CD14-positive monocyte (primary cell): Measurements from ENCODE around the gene STUM. TPM values are rescaled to one million over a fixed set of nuclear protein-coding genes. Genes with fewer than 3 reads are reported as not detected.

Experiments used
- DNase-seq, 3 donors: peaks; one replicate each; pipeline ENCODE4 v3.0.0-alpha.2; 2011 to 2022
- H2AFZ ChIP-seq: 2 replicates; pipeline ENCODE4 v1.6.0; 2012; ENCODE audit warnings: mild to moderate bottlenecking, low read depth, low read length, inconsistent platforms; ENCODE audit not compliant: insufficient read depth, poor library complexity, severe bottlenecking
- H3K27ac ChIP-seq, 2 donors: 1 replicate in 1 of 2; 2 replicates in 1 of 2; pipeline ENCODE4 v1.5.1; 2012 to 2013; ENCODE audit warnings: low read length in 2 of 2, control low read depth in 1 of 2, inconsistent platforms in 1 of 2, low read depth in 1 of 2, mild to moderate bottlenecking in 1 of 2
- H3K27me3 ChIP-seq, 2 donors: one replicate each; pipeline versions ENCODE4 v1.6.0 to v1.6.1; 2011 to 2013; ENCODE audit warnings: low read length in 2 of 2; ENCODE audit not compliant: control insufficient read depth in 2 of 2, insufficient read depth in 2 of 2
- H3K36me3 ChIP-seq, 2 donors: replicated peaks in 1 of 2; 1 replicate in 1 of 2; 2 replicates in 1 of 2; pipeline versions ENCODE4 v1.5.1 to v1.6.1; 2012 to 2013; ENCODE audit warnings: low read length in 2 of 2, control low read depth in 1 of 2, inconsistent platforms in 1 of 2, mild to moderate bottlenecking in 1 of 2; ENCODE audit not compliant: insufficient read depth in 2 of 2, control insufficient read depth in 1 of 2
- H3K4me1 ChIP-seq, 2 donors: 1 replicate in 1 of 2; 2 replicates in 1 of 2; pipeline versions ENCODE4 v1.5.1 to v1.6.1; 2012 to 2013; ENCODE audit warnings: low read length in 2 of 2, control low read depth in 1 of 2, inconsistent platforms in 1 of 2, mild to moderate bottlenecking in 1 of 2, moderate library complexity in 1 of 2; ENCODE audit not compliant: insufficient read depth in 2 of 2, control insufficient read depth in 1 of 2
- H3K4me2 ChIP-seq: replicated peaks from 2 replicates; pipeline ENCODE3; 2012; ENCODE audit warnings: low read length, moderate library complexity, mild to moderate bottlenecking; ENCODE audit not compliant: poor library complexity, severe bottlenecking; ENCODE audit errors: extremely low read depth
- H3K4me3 ChIP-seq, 3 experiments: fragments of 200-600 bp in 1 of 3; sonication (generic) in 1 of 3; replicated peaks in 1 of 3; 1 replicate in 2 of 3; 2 replicates in 1 of 3; pipeline ENCODE4 v1.5.1; 2011 to 2013; ENCODE audit warnings: low read length in 3 of 3, mild to moderate bottlenecking in 3 of 3, control low read depth in 2 of 3, low read depth in 2 of 3, inconsistent platforms in 1 of 3, moderate library complexity in 1 of 3
- H3K79me2 ChIP-seq: 2 replicates; pipeline ENCODE4 v1.6.0; 2012; ENCODE audit warnings: mild to moderate bottlenecking, control low read depth, inconsistent platforms, low read length, moderate library complexity; ENCODE audit not compliant: insufficient read depth
- H3K9ac ChIP-seq: 2 replicates; pipeline ENCODE4 v1.6.0; 2017; ENCODE audit warnings: low read length, mild to moderate bottlenecking; ENCODE audit not compliant: insufficient read depth, poor library complexity, severe bottlenecking
- H3K9me3 ChIP-seq, 2 donors: replicated peaks in 1 of 2; 1 replicate in 1 of 2; 2 replicates in 1 of 2; pipeline versions ENCODE4 v1.5.1 to v1.6.1; 2012 to 2013; ENCODE audit warnings: low read length in 2 of 2, control low read depth in 1 of 2; ENCODE audit not compliant: control insufficient read depth in 1 of 2, insufficient read depth in 1 of 2
- H4K20me1 ChIP-seq: 2 replicates; pipeline ENCODE4 v1.6.0; 2012; ENCODE audit warnings: mild to moderate bottlenecking, low read length, control low read depth, moderate library complexity; ENCODE audit not compliant: insufficient read depth
- H3K27ac Mint-ChIP-seq, 7 donors: one replicate each; pipeline ENCODE4 v1.8.0; 2020; ENCODE audit warnings: mild to moderate bottlenecking in 7 of 7, mixed read lengths in 7 of 7, moderate library complexity in 6 of 7, inconsistent platforms in 2 of 7
- H3K27me3 Mint-ChIP-seq, 3 donors: one replicate each; pipeline ENCODE4 v1.8.0; 2021 to 2022; ENCODE audit warnings: low read depth in 3 of 3, mild to moderate bottlenecking in 3 of 3, mixed read lengths in 3 of 3, moderate library complexity in 3 of 3, inconsistent platforms in 1 of 3
- H3K36me3 Mint-ChIP-seq, 2 donors: one replicate each; pipeline ENCODE4 v1.8.0; 2020; ENCODE audit warnings: mixed read lengths in 2 of 2, inconsistent platforms in 1 of 2, mild to moderate bottlenecking in 1 of 2
- H3K4me1 Mint-ChIP-seq: one replicate; pipeline ENCODE4 v1.8.0; 2020; ENCODE audit warnings: mild to moderate bottlenecking, mixed read lengths
- H3K4me3 Mint-ChIP-seq, 2 donors: one replicate each; pipeline ENCODE4 v1.8.0; 2020; ENCODE audit warnings: mild to moderate bottlenecking in 2 of 2, mixed read lengths in 2 of 2, moderate library complexity in 1 of 2
- H3K9me3 Mint-ChIP-seq, 7 donors: one replicate each; pipeline ENCODE4 v1.8.0; 2020 to 2022; ENCODE audit warnings: mixed read lengths in 7 of 7, mild to moderate bottlenecking in 6 of 7, moderate library complexity in 6 of 7, inconsistent platforms in 2 of 7
- CTCF ChIP-seq: fragments of 200-600 bp; IDR thresholded peaks from one replicate; pipeline ENCODE4 v1.8.0; 2022; ENCODE audit warnings: antibody characterized with exemption, mild to moderate bottlenecking
- WGBS: methylation state at CpG from one replicate; pipeline ENCODE4 v1.1.5; 2013; ENCODE audit warnings: missing lambda C conversion rate; ENCODE audit not compliant: insufficient coverage; 5-methylcytosine and 5-hydroxymethylcytosine counted together
- intact Hi-C, 2 donors: fragments of 100-400 bp; cut with micrococcal nuclease; formaldehyde crosslinking; loops; one replicate each; pipeline versions ENCODE4 v1.15.0 to v1.15.1; 2023
- polyA plus RNA-seq, 3 donors: library from polyadenylated mRNA; depleted of rRNA in 1 of 3; unstranded in 2 of 3; stranded (reverse) in 1 of 3; fragments of 300-500 nt in 2 of 3; fragments of >200 nt in 1 of 3; fragmentation: Illumina TruSeq in 2 of 3; gene quantifications; 1 replicate in 2 of 3; 2 replicates in 1 of 3; pipeline ENCODE4 v1.2.3, GENCODE V29; 2012 to 2021

STUM gene
- polyA plus RNA-seq, 3 donors: not detected

DNA sequence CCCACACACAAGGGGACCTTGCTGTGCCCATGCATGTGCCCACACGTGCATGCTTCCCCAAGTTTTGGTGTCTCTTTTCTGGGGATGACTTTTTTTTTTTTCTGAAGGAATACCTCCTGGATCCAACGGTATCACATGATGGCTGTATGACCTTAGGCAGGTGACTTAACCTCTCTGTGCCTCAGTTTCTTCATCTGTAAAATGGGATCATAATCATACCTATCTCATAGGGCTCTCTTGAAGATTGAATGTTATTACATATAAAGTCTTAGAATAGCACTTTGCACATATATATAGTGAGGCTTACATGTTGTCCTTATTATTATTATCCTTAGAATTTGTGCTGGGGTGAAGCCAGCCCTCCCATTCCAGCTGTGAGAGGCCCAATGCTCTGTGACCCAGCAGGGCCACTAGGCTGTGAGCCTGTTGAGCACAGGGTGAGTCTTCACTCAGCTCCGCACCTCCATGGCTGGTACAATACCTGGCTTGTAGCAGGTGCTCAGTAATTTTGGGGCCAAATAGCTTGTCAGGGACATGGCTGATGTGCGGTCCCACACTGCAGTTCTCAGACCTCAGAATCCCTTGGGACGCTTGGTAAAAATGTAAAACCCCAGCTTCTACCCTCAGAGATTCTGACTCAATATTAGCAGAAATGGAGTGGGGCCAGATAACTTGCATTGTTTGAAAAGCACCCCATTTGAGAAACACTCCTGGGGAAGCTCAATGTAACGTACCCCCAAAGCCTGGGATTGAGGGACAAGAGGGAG is 20.6 kb downstream of the STUM start:
- DNase-seq: no peak
- TF ChIP-seq CTCF: no peak

DNA sequence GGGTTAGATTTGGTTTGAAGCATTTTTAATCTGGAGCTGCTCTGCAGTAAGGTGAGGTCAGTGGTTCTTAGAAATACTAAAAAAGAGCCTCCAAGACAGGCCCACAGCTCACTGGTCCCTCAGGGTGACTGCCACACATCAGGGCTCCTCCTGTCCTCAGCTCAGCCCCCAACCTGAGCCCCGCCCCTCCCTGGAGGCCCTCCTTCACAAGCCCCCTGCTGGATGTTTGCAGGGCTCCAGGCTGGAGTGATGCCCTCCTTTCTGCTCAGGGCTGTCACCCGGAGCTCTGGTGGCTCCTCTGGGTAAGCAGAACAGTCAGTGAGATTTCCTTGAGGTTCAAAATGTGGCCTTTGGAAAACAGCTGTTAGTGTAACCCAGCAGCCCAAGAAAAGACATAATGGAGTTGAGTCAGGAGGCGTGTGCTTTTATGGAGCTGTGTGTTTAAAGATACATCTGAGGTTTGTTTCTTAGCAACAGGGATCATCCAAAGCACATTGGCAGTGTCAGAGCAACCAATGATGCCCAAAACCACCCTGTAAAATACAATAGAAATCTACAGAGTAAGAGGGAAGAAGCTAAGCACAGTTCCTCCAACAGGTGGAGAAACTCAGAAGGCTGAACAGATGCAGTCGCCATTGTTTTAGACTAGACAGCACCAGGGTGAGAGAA is 21.4 kb downstream of the STUM start:
- intact Hi-C loops: no loop called here
- no peak overlapping the region for H3K4me3 ChIP-seq
- H3K9me3 Mint-ChIP-seq: peaks cover 0 to 2% (median 0%) of the 10 kb centered on the region in 7 donors
- peaks cover 0 to 5% (median 4%) of the 10 kb centered on the region in 3 donors for H3K27me3 Mint-ChIP-seq
- H3K36me3 Mint-ChIP-seq: no peaks in the 10 kb centered on the region
- no peaks in the 10 kb centered on the region for H4K20me1 ChIP-seq
- no peak overlapping the region for H3K4me3 Mint-ChIP-seq
- H3K27ac ChIP-seq: no peak overlapping the region
- no peak overlapping the region for H2AFZ ChIP-seq
- H3K27ac Mint-ChIP-seq: peak overlapping the region in 1 of 7 donors; percentile 63
- WGBS: 62% methylated on average over 3 of the region's 4 CpGs
- H3K4me1 Mint-ChIP-seq: no peaks in the 10 kb centered on the region
- TF ChIP-seq CTCF: no peak
- no peak overlapping the region for H3K9ac ChIP-seq
- no peaks in the 10 kb centered on the region for H3K27me3 ChIP-seq
- no peak for DNase-seq
- H3K36me3 ChIP-seq: no peaks in the 10 kb centered on the region
- no peaks in the 10 kb centered on the region for H3K9me3 ChIP-seq
- H3K79me2 ChIP-seq: no peaks in the 10 kb centered on the region
- no peak overlapping the region for H3K4me2 ChIP-seq
- no peaks in the 10 kb centered on the region for H3K4me1 ChIP-seq

More for the DNA sequence above, 20.6 kb downstream of the STUM start:
- intact Hi-C loops: no loop called here
- H3K27me3 Mint-ChIP-seq: peaks cover 0 to 4% (median 2%) of the 10 kb centered on the region in 3 donors
- Histone ChIP-seq H3K4me2 (no peak overlapping the region), H3K4me1 (no peaks in the 10 kb centered on the region), H3K79me2 (no peaks in the 10 kb centered on the region), H3K27ac (no peak overlapping the region), H3K9me3 (no peaks in the 10 kb centered on the region), H3K9ac (no peak overlapping the region), H2AFZ (no peak overlapping the region), H3K36me3 (no peaks in the 10 kb centered on the region), H3K4me3 (no peak overlapping the region), H3K27me3 (no peaks in the 10 kb centered on the region), H4K20me1 (no peaks in the 10 kb centered on the region)
- no peaks in the 10 kb centered on the region for H3K4me1 Mint-ChIP-seq
- peaks cover 0 to 3% (median 0%) of the 10 kb centered on the region in 7 donors for H3K9me3 Mint-ChIP-seq
- H3K36me3 Mint-ChIP-seq: no peaks in the 10 kb centered on the region
- H3K4me3 Mint-ChIP-seq: no peak overlapping the region
- 95% methylated on average over 3 of the region's 6 CpGs for WGBS
- H3K27ac Mint-ChIP-seq: peak overlapping the region in 1 of 7 donors; percentile 63
